GM06990 (cell line): ENCODE results near the gene MAP3K4.

Source experiments
- DNase-seq: peaks from one replicate; pipeline ENCODE4 v3.0.0-alpha.2; 2011; ENCODE audit not compliant: insufficient read length; ENCODE audit errors: extremely low read depth
- H3K27me3 ChIP-seq: replicated peaks from 2 replicates; pipeline ENCODE4 v1.6.0; 2011; ENCODE audit warnings: low read length; ENCODE audit not compliant: control insufficient read depth, insufficient read depth
- H3K36me3 ChIP-seq: 2 replicates; pipeline ENCODE4 v1.5.1; 2011; ENCODE audit warnings: low read length; ENCODE audit not compliant: control insufficient read depth, insufficient read depth
- H3K4me3 ChIP-seq: replicated peaks from 2 replicates; pipeline ENCODE4 v1.5.1; 2011; ENCODE audit warnings: low read depth, mild to moderate bottlenecking, control low read depth, low read length
- TF ChIP-seq, protein P1 (sequence below): IDR thresholded peaks from 2 replicates; pipeline ENCODE4 v1.5.1; 2011; ENCODE audit warnings: low read length, control low read depth, mild to moderate bottlenecking, inconsistent platforms; ENCODE audit not compliant: insufficient read depth, poor library complexity, severe bottlenecking

Gene MAP3K4

GRCh38 chr6:161011492-161012480 lies 20.2 kb downstream of the MAP3K4 start:
- no peak overlapping the region for H3K4me3 ChIP-seq
- H3K27me3 ChIP-seq: no peaks in the 10 kb centered on the region
- no peaks in the 10 kb centered on the region; the same call in 1 of the 2 replicates for H3K36me3 ChIP-seq
- no peak for DNase-seq
- TF ChIP-seq, protein P1, sequence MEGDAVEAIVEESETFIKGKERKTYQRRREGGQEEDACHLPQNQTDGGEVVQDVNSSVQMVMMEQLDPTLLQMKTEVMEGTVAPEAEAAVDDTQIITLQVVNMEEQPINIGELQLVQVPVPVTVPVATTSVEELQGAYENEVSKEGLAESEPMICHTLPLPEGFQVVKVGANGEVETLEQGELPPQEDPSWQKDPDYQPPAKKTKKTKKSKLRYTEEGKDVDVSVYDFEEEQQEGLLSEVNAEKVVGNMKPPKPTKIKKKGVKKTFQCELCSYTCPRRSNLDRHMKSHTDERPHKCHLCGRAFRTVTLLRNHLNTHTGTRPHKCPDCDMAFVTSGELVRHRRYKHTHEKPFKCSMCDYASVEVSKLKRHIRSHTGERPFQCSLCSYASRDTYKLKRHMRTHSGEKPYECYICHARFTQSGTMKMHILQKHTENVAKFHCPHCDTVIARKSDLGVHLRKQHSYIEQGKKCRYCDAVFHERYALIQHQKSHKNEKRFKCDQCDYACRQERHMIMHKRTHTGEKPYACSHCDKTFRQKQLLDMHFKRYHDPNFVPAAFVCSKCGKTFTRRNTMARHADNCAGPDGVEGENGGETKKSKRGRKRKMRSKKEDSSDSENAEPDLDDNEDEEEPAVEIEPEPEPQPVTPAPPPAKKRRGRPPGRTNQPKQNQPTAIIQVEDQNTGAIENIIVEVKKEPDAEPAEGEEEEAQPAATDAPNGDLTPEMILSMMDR: no peak

- TF ChIP-seq, protein P1: no peak
- no peak overlapping the region for H3K4me3 ChIP-seq
- DNase-seq: no peak
- H3K36me3 ChIP-seq: no peaks in the 10 kb centered on the region; the same call in 1 of the 2 replicates
- H3K27me3 ChIP-seq: no peaks in the 10 kb centered on the region
Observed at GRCh38 chr6:161013695-161014094, 22.1 kb downstream of the MAP3K4 start.

GRCh38 chr6:161017766-161018564 lies 26.4 kb downstream of the MAP3K4 start:
- Histone ChIP-seq H3K4me3 (no peak overlapping the region), H3K36me3 (no peaks in the 10 kb centered on the region; the same call in none of the 2 replicates), H3K27me3 (no peaks in the 10 kb centered on the region)
- TF ChIP-seq, protein P1: no peak
- no peak for DNase-seq

GRCh38 chr6:161019324-161019839 lies 27.8 kb downstream of the MAP3K4 start:
- no peak for DNase-seq
- TF ChIP-seq, protein P1: no peak
- no peaks in the 10 kb centered on the region for H3K27me3 ChIP-seq

DNA sequence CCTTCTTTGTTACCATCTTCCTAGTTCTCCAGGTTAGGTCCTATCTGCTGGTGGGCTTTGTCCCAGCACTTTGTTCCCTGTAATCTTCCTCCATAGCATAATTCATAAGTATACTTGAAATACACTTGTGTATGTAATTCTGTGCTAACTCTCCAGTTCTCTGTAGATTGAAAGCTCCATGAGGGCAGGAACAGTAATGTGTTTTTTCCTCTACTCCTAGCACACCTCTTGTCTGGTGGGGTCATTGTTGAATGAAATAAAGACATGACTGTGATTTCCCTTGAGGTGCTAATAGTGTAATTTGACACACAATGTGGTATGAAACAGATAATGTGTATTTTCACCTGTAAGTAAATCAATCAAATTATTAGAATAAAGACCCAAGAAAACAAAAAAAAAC lies 30.0 kb downstream of the MAP3K4 start:
- TF ChIP-seq, protein P1: no peak
- Histone ChIP-seq H3K27me3 (no peaks in the 10 kb centered on the region), H3K4me3 (no peak overlapping the region), H3K36me3 (no peaks in the 10 kb centered on the region; the same call in none of the 2 replicates)
- no peak for DNase-seq

More at GRCh38 chr6:161019324-161019839, 27.8 kb downstream of the MAP3K4 start:
- H3K36me3 ChIP-seq: no peaks in the 10 kb centered on the region; the same call in none of the 2 replicates
- no peak overlapping the region for H3K4me3 ChIP-seq
